Endothelial cell (in vitro differentiated cells): ENCODE results near the gene ERC2. TPM values are rescaled to one million over a fixed set of nuclear protein-coding genes. Genes with fewer than 3 reads are reported as not detected.

Source experiments
- DNase-seq: peaks from one replicate; pipeline ENCODE4 v3.0.0; 2021; ENCODE audit warnings: low spot score
- H3K27ac Mint-ChIP-seq: one replicate; pipeline ENCODE4 v1.8.0; 2021; ENCODE audit warnings: mixed read lengths, inconsistent platforms; ENCODE audit not compliant: unreplicated experiment
- H3K27me3 Mint-ChIP-seq: one replicate; pipeline ENCODE4 v1.8.0; 2021; ENCODE audit warnings: mild to moderate bottlenecking, moderate library complexity, mixed read lengths, inconsistent platforms; ENCODE audit not compliant: unreplicated experiment
- H3K36me3 Mint-ChIP-seq: one replicate; pipeline ENCODE4 v1.8.0; 2021; ENCODE audit warnings: mild to moderate bottlenecking, low read depth, mixed read lengths, inconsistent platforms; ENCODE audit not compliant: unreplicated experiment
- H3K4me1 Mint-ChIP-seq: one replicate; pipeline ENCODE4 v1.8.0; 2021; ENCODE audit warnings: mild to moderate bottlenecking, mixed read lengths, inconsistent platforms; ENCODE audit not compliant: unreplicated experiment
- H3K4me3 Mint-ChIP-seq: one replicate; pipeline ENCODE4 v1.8.0; 2021; ENCODE audit warnings: mild to moderate bottlenecking, mixed read lengths, inconsistent platforms; ENCODE audit not compliant: unreplicated experiment
- H3K9me3 Mint-ChIP-seq: one replicate; pipeline ENCODE4 v1.8.0; 2021; ENCODE audit warnings: mixed read lengths, inconsistent platforms; ENCODE audit not compliant: unreplicated experiment
- total RNA-seq: library from RNA; stranded (reverse); fragmentation: NEBNext Ultra II Directional; extraction: Animal tissue kit (Norgen Biotek cat#: 25700); gene quantifications from one replicate; pipeline ENCODE4 v1.2.1, GENCODE V29; 2021; ENCODE audit not compliant: unreplicated experiment
- TF ChIP-seq, protein P1 (sequence below): fragments of 200-600 bp; sonication (generic); IDR thresholded peaks from one replicate; pipeline ENCODE4 v1.5.0; 2021; ENCODE audit warnings: antibody characterized with exemption; ENCODE audit not compliant: unreplicated experiment

The ERC2 gene
- total RNA-seq, 1 donor from 2014 or later = 20.5 TPM

DNA sequence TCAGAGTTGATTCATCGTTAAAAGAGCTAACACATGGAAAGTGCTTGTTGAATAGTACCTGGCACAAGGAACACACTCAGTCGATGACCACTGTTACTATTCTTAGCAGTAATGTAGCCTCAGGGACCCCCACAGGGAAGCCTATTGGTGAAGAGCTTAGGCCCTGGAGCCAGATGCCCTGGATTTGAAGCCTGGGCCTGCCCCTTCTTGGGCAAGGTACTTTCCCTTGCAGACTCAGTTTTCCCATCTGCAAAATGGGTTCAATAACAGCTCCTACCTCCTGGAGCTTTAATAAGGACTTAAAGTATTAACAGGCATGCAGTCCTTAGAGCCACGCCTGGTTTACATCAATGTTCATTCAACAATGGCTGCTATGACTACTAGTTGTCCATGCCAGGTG lies 884.2 kb downstream of the ERC2 start:
- Mint-ChIP-seq H3K27me3 (peaks cover 3% of the 10 kb centered on the region), H3K36me3 (no peaks in the 10 kb centered on the region), H3K4me1 (peaks cover 13% of the 10 kb centered on the region), H3K9me3 (no peaks in the 10 kb centered on the region), H3K4me3 (no peak overlapping the region), H3K27ac (no peak overlapping the region)
- DNase-seq = no peak
- TF ChIP-seq, protein P1, sequence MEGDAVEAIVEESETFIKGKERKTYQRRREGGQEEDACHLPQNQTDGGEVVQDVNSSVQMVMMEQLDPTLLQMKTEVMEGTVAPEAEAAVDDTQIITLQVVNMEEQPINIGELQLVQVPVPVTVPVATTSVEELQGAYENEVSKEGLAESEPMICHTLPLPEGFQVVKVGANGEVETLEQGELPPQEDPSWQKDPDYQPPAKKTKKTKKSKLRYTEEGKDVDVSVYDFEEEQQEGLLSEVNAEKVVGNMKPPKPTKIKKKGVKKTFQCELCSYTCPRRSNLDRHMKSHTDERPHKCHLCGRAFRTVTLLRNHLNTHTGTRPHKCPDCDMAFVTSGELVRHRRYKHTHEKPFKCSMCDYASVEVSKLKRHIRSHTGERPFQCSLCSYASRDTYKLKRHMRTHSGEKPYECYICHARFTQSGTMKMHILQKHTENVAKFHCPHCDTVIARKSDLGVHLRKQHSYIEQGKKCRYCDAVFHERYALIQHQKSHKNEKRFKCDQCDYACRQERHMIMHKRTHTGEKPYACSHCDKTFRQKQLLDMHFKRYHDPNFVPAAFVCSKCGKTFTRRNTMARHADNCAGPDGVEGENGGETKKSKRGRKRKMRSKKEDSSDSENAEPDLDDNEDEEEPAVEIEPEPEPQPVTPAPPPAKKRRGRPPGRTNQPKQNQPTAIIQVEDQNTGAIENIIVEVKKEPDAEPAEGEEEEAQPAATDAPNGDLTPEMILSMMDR = no peak

DNA sequence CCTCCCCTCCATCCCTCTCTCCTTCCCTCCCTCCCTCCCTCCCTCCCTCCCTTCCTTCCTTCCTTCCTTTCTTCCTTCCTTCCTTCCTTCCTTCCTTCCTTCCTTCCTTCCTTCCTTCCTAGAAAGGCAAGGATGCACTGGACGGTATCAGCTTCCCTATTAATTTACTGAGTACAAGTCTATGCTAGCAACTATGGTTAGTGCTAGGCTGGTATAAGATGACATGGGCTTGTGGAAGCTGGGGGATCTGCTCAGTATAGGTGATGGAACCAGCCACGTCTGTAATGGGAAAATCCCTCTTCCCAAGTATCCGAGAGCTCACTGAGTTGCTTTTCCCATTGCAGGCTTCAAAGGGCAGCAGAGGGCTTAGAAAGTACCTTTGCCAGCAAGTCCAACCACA lies 884.8 kb downstream of the ERC2 start:
- Mint-ChIP-seq H3K9me3 (no peaks in the 10 kb centered on the region), H3K36me3 (no peaks in the 10 kb centered on the region), H3K4me1 (peaks cover 13% of the 10 kb centered on the region), H3K27me3 (peaks cover 5% of the 10 kb centered on the region), H3K27ac (no peak overlapping the region), H3K4me3 (no peak overlapping the region)
- no peak for DNase-seq
- TF ChIP-seq, protein P1 = no peak

DNA sequence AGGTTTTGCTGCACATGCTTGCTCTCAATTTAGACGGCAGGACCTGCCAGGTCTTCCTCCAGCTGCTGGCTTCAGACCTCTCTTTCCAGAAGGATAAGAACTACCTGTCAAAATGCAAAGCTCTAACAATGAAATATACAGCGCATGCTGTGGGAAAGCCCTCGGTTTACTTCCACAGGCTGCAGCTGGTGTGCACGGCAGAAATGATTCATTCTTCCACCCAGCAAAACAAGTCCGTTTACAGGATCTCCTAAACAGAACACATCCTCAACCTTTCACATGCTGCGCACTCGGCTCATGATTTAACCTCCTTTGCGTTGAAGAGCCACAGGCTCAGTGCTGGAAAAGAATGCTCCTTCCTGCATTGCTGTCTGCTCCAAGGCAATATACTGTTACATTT lies 888.8 kb downstream of the ERC2 start:
- H3K9me3 Mint-ChIP-seq = no peaks in the 10 kb centered on the region
- H3K4me1 Mint-ChIP-seq = peaks cover 17% of the 10 kb centered on the region
- no peak overlapping the region for H3K27ac Mint-ChIP-seq
- H3K4me3 Mint-ChIP-seq = no peak overlapping the region
- TF ChIP-seq, protein P1 = no peak
- peaks cover 7% of the 10 kb centered on the region for H3K27me3 Mint-ChIP-seq
- no peaks in the 10 kb centered on the region for H3K36me3 Mint-ChIP-seq
- DNase-seq = no peak

DNA sequence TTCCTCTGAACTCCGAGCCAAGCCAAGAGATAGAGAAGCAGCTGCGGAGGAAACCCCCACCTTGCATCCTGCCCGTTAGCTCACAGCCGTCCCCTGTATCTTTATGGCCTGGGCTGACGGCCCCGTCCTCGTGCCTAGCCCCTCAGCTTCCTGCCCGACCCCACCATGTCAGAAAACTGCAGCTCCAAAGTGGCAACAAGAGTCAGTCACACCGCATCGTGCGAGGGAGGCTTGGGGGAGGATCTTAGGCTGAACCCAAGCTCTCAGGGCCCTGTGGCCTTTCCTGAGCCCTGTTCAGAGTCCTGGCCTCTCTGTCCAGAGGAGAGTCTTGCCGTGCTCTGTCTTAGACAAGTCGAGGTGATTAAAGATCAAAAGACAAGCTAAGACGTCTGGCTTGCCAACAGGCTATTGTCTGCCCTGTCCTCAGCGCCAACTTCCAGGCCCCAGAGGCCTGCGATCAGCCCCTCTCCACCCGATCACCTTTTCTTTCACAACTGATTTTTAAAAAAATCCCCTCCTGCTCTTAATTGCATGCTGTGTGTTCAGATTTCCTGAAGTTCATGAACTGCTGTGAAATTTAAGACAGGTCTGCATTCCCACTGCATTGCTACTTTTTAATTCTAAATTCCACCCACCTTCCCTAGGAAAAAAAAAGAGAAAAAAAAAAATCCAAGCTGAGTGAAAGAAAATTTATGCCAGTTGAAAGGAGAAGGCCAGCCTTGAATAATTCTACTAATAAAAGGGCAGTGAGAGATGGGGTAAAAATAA lies 891.5 kb downstream of the ERC2 start:
- H3K27me3 Mint-ChIP-seq = peaks cover 6% of the 10 kb centered on the region
- H3K27ac Mint-ChIP-seq = no peak overlapping the region
- no peaks in the 10 kb centered on the region for H3K36me3 Mint-ChIP-seq
- no peak overlapping the region for H3K4me3 Mint-ChIP-seq
- peaks cover 18% of the 10 kb centered on the region for H3K4me1 Mint-ChIP-seq
- TF ChIP-seq, protein P1 = no peak
- no peaks in the 10 kb centered on the region for H3K9me3 Mint-ChIP-seq
- no peak for DNase-seq

DNA sequence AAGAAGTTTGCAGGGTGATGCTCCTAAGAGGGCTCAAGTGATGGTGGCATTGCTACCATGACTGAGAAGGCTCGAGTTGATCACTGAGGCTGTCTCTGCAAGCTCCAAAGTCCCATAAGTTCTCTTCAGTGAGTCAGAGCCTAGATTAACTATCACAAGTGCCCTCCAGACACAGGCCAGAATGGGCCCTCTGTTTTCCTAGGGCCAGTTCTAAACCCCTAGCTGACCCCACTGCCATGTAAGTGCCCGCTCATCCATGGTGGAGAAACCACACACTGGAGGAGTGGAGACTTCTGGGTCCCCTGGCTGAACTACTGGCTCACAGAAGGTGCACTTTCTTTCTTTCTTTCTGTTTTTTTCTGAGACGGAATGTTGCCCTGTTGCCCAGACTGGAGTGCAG lies 893.6 kb downstream of the ERC2 start:
- Mint-ChIP-seq H3K4me1 (peaks cover 27% of the 10 kb centered on the region), H3K27ac (no peak overlapping the region), H3K27me3 (peaks cover 5% of the 10 kb centered on the region), H3K9me3 (no peaks in the 10 kb centered on the region), H3K4me3 (no peak overlapping the region), H3K36me3 (no peaks in the 10 kb centered on the region)
- no peak for DNase-seq
- TF ChIP-seq, protein P1 = no peak
